SH-SY5Y (cell line): Measurements from ENCODE around the gene AQP1.

Experiments
- GATA2 ChIP-seq: IDR thresholded peaks from 2 replicates; pipeline ENCODE4 v1.6.1; 2011; ENCODE audit warnings: mild to moderate bottlenecking, low read depth, low read length
- GATA3 ChIP-seq: IDR thresholded peaks from 2 replicates; pipeline ENCODE4 v1.6.1; 2011; ENCODE audit warnings: low read depth, mild to moderate bottlenecking, low read length, moderate library complexity

AQP1 gene

DNA sequence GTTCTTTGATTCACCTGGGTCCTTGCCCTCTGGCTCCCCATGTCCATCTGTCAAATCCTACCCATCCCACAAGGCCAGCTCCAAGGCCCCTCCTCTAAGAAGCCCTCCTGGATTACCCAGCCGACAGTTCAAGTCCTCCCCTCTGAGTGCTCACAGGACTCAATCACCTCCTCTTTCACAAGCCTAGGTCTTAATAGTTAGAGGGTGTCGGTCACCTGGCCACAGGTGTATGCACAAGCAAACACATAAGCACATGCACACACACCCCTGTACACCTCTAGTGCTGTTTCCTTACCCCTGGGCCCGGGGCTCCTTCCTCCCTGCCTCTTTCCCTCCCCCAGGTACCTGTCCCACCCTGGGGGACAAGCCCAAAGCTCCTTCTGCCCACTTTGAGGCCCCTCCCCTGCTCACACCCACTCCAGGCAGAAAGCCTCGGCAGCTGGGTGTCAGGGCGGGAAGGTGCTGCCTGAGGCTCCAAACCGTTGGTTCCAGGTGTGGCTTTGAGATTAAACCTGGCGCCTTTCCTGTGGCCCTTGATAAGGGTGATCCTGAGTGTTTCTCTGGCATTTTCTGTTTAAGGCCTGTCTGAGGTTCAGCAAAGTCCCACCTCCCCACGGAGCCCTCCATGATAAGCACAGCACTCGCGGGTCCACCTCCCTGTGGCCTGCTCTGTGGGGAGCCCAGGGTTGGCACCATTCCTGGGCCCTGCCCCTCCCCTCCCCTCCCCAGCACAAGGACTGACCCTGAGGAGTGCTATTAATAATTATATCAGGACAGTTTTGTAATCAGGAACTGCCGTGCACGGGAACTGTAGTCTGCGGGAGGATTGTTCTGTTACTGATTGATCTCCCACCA is 14.6 kb upstream of the AQP1 start:
- TF ChIP-seq GATA3 (no peak), GATA2 (no peak)

DNA sequence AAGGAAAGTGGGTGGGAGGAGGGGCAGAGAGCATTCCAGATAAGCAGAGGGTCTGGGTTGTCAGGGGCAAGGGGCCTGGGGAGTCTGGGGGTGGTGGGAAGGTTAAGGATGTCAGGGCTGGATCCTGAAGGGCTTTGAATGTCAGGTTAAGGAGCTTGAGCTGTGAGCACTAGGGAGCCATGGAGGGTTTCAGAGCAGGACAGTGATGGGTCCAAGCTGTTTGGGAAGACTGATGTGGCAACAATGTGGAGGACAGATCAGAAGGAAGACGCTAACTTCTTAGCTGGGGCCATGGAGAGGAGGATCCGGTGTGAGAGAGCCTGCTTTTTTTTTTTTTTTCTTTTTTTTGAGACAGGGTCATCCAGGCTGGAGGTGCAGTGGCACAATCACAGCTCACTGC is 13.9 kb upstream of the AQP1 start:
- TF ChIP-seq GATA3 (no peak), GATA2 (no peak)

DNA sequence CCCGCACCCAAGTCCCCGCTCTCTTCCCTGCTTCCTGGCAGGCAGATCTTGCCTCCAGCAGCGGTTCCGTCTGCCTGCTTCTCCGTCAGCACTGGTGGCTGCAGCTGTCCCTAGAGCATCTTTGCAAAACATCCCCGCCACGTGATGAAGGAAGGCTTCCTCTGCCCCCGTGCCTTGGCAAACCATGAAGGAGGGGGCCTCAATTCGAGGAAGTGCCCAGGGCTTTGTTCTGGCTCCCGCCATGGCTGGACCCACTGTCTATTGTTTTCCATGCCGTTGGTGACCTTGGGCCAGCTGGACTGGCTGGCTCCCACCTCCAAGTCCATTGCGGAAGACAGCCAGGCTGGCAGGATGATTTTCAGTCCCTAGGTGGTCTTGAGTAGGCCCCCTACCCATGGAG is 13.2 kb upstream of the AQP1 start:
- TF ChIP-seq GATA3 (no peak), GATA2 (no peak)

DNA sequence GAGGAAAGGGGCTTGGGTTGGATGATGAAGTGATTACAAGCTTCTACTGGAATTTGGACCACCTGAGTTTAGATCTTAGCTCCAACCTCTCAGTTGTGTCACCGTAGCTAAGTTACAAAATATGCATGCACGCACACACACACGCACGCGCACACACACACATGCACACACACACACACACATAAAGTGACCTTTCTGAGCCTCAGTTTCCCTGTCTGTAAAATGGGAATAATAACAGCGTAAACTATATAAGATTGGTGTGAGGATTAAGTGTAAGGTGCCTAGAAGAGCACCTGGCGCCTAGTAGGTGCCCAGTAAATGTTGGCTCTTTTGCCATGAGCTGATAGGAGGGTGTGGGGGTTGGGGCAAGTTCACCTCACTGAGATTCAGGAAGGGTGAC is 12.6 kb upstream of the AQP1 start:
- TF ChIP-seq GATA3 (no peak), GATA2 (no peak)

DNA sequence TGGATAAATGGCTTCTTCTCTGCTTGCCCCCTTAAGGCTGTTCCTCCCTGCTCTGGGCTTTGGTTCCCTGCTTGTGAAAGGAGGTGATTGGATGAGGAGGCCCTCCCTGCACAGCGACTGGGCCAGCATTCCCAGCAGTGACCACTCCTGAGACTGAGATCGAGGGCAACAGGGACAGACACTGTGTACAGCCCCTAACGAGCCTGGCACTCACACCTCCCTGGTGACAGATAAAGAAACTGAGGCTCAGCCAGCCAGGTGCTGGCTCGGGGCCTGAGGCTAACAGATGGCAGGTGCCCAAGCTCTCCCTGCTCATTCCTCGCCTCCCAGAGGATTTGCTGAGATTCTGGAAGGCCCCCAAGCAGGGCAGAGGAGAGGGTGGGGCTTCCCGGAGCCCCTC is 12.0 kb upstream of the AQP1 start:
- TF ChIP-seq GATA2: no peak
- TF ChIP-seq GATA3: no peak

DNA sequence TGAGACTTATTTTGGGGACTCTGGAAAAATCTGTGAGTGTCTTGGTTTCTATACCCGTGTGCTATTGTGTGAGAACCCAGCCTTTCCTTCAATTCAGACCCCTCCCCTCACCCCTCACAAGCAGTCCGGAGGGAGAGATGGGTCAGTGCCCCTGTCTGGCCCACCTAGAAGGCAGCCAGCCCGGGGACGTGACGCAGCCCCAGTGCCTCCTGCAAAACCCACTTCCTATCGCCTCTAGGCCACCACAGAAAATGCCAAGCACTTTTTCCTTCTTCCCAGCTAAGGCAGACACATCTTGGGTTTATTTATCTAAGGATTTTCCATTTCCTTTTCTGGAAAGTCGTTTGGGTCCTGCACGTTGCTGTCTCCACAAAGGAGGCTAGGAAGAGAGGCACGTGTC is 11.6 kb upstream of the AQP1 start:
- no peak for TF ChIP-seq GATA2
- no peak for TF ChIP-seq GATA3

DNA sequence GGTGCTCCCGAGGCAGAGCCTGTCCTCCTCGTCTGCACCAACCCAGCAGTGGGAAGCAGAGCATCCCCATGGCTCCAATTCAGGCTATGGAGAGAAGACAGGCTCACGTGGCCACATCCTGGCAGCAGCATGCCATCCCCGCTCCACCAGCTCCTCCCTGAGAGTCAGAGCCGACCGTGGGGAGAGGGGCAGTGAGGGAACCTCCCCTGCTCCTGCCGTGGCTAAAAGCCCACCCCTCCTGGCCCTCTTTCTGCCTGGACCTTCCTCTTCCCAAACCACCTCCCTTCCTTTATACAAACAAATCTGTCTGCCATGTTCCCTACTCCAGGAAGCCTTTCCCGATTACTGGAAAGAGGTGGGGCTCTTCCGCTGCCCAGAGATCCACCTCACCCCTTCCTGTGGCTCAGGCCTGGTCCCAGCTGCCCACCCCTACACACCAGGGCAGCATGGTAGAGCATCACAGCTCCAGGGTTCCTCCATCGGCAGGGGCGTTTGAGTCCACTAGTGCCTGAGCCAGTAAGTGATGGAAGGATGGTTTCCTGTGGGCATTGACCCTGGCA is 10.8 kb upstream of the AQP1 start:
- TF ChIP-seq GATA3: no peak
- no peak for TF ChIP-seq GATA2

DNA sequence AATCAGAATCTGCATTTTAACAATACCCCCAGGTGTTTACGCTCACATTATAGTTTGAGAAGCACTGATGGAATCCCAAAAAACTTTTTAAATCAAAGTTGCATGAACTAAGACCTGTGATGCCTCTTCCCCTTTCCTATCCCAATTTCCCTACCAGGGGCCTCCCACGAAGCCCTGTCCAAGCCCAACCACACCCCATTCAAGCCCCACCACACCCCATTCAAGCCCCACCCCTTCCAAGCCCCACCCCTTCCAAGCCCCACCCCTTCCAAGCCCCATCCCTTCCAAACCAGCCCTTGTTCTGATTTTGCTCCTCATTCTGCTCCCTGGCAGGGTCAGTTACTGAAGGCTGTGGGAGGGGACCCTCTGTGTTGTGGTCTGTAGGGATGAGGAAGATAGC is 9.8 kb upstream of the AQP1 start:
- TF ChIP-seq GATA3: no peak
- TF ChIP-seq GATA2: no peak

DNA sequence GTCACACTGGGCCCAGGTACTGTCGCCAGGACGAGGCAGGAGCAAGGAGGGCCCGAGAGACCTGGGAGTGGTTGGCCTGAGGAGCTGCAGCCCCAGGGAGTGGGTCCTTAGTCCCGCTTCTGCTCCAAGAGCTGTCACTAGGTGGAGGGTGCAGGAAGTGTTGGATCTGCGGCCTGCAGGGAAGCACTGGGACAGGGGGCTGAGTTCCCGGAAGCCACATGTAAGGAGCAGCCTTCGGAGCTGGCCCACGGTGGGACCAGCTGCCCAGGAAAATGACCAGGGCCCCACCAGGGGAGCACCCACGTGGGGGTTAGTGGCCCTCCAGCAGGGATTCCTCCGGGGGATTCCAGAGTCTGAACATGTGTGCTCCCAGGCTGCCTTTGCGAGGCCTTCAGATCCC is 9.2 kb upstream of the AQP1 start:
- no peak for TF ChIP-seq GATA2
- no peak for TF ChIP-seq GATA3

DNA sequence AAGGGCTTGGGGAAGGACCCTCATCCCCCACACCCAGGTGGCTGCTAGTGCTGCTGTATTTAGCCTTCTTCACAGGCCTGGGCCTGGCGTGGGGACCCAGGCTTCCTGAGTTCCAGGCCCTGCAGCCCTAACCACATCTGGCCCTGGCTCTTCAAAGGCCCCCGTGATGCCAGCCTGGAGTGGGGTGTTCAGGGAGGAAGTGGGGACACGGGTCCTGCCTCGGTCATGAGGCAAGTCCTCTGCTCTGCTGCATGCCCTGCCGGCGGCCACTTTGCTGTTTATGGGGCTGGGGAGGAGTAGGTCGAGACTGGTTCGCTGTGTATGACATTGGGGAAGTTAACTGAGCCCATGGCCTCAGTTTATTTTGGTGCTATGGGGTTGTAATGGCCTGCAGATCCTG is 8.5 kb upstream of the AQP1 start:
- no peak for TF ChIP-seq GATA2
- no peak for TF ChIP-seq GATA3

DNA sequence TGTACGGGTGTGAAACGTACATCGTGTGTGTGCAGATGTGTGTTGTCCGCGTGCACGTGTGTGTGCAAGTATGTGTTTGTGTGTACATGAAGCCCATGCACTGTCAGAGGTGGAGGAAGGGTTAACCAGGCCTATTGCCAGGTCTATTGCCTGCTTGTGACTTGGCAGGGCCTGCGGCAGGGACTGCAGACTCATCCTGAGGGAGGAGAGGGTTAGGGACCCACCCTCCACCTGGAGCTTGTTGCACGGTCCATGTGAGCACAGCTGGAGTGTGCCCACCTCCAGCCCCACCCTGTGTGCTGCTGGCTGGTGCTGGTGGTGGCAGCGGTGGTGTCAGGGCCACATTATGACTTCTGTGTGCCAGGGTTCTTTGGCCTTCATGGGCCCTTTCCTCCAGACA is 7.1 kb upstream of the AQP1 start:
- no peak for TF ChIP-seq GATA3
- TF ChIP-seq GATA2: no peak

DNA sequence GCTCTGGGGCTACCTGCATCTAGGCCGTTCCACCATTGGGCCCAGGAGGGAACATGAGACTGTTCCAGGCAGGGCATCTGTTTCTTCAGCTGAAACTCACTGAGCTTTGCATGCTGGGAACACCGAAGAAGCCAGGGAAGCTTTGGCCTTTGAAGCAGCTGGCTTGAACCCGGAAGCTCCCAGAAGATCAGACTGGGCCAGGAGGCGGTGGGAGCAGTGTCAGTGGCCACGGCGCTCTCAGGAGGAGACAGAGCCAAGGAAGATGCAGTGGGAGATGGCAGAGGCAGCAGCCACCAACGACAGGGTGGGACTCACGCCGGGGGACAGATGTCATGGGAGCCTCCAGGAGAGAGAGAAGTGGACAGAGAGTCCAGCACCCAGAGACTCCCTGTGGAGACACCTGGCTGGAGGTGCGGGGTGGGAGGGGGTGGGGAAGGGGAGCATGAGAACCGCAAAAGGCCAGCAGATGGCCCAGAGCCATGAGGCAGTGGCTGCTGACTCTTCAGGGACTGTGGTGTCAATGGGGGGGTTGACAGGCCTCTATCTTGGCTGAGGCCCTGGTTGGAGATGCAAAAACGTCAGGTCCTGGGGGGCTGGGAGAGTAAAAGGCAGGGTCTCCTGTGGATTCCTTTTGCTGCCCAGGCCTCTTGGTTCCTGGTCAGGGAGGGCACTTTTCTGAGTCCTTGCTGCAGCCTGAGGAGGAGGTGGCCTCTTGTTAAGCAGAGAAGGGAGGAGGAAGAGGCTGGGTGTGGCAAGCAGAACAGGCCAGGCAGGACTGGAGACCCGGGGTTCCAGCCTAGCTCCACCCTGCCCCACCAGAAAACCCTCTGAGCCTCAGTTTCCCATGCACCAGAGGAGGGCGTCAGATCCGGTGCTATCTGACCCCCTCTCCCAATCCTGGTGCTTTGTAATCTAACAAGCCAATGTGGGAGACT is 6.3 kb upstream of the AQP1 start:
- TF ChIP-seq GATA3: no peak
- TF ChIP-seq GATA2: no peak

DNA sequence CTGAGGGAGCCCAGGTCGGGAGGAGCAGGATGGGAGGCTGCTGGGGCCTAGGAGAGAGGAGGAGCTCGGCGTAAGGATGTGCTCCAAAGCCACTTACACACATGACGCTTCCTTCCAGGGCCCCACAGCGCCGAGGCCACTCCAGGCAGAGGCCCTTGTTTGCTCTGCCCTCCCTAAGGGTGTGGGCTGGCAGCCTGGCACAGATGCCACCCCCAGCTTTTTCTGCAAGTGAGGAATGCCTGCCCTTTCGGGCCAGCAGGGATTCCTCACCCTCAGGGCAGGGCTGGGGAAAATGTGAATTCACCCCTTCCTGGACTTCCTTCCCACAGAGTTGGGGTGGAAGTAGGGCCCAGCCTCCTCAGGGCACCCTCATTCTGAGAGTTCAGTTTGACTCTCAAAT is 5.6 kb upstream of the AQP1 start:
- no peak for TF ChIP-seq GATA2
- no peak for TF ChIP-seq GATA3

DNA sequence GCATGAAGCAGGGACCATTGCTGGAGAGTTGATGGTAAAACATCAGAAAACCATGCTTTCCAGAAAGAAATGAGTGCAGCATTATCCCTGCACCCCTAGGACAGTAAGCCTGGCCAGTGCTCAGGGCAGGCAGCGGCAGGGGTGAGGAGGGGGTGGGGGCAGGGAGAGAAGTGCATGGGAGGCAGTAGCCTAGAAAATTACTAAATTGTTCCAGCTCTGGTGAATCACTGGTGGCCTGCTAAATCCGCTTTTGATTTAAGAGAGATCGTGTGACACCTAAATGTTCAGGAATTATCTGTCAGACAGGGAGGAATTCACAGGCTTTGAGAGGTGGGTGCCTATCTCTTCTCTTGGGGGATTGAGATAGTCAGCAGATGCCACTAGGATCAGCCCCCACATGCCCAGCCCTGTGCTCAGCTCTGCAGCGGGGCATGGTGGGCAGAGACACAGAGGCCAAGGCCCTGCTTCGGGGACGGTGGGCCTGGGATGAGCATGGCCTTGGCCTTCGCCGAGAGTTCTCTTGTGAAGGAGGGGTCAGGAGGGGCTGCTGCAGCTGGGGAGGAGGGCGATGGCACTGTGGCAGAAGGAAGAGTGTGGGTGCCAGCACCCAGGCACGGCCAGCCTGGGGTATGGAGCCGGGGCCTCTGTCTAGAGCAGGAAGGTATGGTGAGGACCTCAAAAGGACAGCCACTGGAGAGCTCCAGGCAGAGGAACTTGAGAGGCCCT is 5.0 kb upstream of the AQP1 start:
- TF ChIP-seq GATA2 (no peak), GATA3 (no peak)
